Measurements from ENCODE around the gene CFAP221. TPM values are rescaled to one million over a fixed set of nuclear protein-coding genes. Genes with fewer than 3 reads are reported as not detected.

The CFAP221 gene
- polyA plus RNA-seq, 2 of the 4 experiments (the other 2 are of a cell fraction), result 0.17 to 0.30 TPM

DNA sequence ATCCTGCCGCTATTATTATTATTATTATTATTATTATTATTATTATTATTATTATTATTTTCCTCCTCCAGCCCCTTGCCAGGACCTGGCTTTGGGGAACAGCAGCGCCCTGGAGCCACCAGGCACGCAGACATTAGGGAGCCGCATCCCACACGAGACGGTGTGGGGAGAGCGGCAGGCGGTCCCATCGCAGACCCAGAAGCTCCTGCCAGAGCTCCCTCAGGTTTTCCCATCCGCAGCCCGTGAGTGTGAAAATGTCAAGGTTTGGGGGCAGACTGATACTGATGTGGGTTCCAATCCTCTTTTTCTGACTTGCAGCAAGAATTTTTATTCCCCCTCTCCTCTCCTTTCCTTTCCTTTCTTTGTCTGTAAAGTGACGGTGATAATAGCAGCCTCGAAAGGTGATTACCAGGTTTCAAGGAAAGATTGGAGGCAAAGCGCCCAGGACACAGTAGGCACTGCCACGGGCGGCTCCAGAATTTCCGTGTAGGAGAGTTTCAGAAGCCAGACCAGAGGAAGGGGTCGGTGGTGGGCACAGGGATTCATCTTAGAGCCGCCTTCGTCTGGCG lies 20.8 kb upstream of the CFAP221 start (continued):
- TF ChIP-seq, protein P1, sequence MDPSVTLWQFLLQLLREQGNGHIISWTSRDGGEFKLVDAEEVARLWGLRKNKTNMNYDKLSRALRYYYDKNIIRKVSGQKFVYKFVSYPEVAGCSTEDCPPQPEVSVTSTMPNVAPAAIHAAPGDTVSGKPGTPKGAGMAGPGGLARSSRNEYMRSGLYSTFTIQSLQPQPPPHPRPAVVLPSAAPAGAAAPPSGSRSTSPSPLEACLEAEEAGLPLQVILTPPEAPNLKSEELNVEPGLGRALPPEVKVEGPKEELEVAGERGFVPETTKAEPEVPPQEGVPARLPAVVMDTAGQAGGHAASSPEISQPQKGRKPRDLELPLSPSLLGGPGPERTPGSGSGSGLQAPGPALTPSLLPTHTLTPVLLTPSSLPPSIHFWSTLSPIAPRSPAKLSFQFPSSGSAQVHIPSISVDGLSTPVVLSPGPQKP (IDR thresholded peaks at IDR 0.05; ENCODE audit: low read depth, low read length), result no peak
- TF ChIP-seq MAFK (IDR thresholded peaks at IDR 0.05; ENCODE audit: partially characterized antibody), result no peak

DNA sequence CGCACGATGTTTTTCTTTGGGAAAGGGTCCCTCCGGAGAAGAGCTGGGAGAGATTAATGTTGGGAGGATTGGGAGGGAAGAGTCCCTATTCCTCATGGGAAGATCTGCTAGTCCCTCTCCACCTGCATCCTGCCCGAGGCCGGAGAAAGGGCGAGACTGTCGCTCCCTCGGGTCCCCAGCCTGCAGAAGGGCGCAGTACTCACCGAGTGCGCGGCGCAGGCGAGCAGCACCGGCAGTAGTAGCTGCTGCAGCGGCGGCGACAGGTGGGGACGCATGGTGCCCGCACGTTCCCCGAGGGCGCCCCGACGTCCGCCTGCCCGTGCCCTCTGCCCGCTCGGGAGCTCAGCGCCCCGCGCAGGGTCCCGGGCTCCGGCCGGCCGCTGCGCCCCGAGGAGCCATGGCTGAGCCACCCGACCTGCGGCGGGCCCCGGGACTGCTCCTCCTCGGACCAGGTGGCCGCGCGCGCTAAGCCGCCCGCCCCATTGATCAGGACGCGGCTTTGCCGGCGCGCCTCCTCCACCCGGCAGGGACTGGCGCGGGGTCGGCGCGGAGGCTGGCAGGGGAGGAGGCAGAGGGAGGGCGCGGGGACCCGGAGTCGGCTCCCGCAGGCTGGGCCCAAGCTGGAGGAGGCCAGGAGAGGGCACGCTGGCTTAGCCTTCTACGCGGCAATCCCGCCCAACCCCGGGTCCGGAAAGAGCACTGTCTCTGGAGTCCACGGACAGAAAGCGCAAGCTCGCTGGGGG lies 20.1 kb upstream of the CFAP221 start, which contains the start of gene SCTR:
SCTR (minus strand) TSS at position 532 of the 743 bp plus-strand sequence; CDS start at position 275, 257 bp downstream.
- 48% methylated on average over 32 of the region's 74 CpGs for WGBS (ENCODE audit: missing lambda C conversion rate)
- no peak within 1 kb of the TSS for H3K27ac ChIP-seq
- H3K9me3 ChIP-seq, result no peaks in the 10 kb centered on the region
- ATAC-seq (peak; percentile 60 to 75), FAIRE-seq (no peak), DNase-seq (ENCODE audit: low read depth in 1 of 2, low spot score in 1 of 2) (peak in 1 of 2 experiments; percentile 21)
- H3K4me2 ChIP-seq, result peak within 1 kb of the TSS; percentile 72
- TF ChIP-seq NFE2L2 (conservative IDR thresholded peaks at IDR 0.05; ENCODE audit: low read length) (no peak), EP300 (IDR thresholded peaks at IDR 0.05) (no peak)
- POLR2A ChIA-PET, result no interaction called here
- peak within 1 kb of the TSS; percentile 24 for H3K4me3 ChIP-seq
- no peaks in the 10 kb centered on the region for H3K4me1 ChIP-seq
- CTCF ChIA-PET, result interaction anchor here (0.7 to 1.2 kb wide), 2 partner anchors 9 to 48 kb away, joined by 3 read pairs; no protein-coding TSS in a partner anchor

DNA sequence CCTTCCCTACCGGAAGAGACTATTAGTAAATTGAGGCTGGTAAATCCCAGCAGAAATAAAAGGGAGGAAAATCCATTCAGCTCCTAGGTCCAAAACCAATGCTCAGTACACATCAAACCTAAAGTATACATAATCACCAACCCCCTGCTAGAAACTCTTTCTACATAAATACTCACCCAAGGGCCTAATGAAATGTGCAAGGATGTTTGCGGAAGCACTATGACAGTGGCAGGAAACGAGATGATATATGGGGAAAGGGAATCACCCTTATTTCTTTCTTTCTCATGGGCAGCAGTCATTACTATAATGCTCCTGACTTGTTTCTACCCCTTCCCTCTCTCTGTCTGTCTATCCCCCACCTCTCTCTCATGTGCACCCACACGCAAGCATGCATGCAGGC lies 18.6 kb upstream of the CFAP221 start:
- H3K4me3 ChIP-seq, result no peak overlapping the region
- H3K4me2 ChIP-seq, result no peak overlapping the region
- TF ChIP-seq, protein P2, sequence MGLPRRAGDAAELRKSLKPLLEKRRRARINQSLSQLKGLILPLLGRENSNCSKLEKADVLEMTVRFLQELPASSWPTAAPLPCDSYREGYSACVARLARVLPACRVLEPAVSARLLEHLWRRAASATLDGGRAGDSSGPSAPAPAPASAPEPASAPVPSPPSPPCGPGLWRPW (IDR thresholded peaks at IDR 0.05), result no peak
- TF ChIP-seq SMC3 (IDR thresholded peaks at IDR 0.05), result no peak
- TF ChIP-seq HOXB5 (CRISPR knock-in tag; IDR thresholded peaks at IDR 0.05), result no peak
- TF ChIP-seq, protein P3, sequence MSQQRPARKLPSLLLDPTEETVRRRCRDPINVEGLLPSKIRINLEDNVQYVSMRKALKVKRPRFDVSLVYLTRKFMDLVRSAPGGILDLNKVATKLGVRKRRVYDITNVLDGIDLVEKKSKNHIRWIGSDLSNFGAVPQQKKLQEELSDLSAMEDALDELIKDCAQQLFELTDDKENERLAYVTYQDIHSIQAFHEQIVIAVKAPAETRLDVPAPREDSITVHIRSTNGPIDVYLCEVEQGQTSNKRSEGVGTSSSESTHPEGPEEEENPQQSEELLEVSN (IDR thresholded peaks at IDR 0.05; ENCODE audit: borderline replicate concordance, low read depth), result no peak
- no peak for TF ChIP-seq FOXS1 (CRISPR knock-in tag; IDR thresholded peaks at IDR 0.05)
- TF ChIP-seq FOSL2 (IDR thresholded peaks at IDR 0.05), result no peak
- no peak for TF ChIP-seq FOSL2 (CRISPR knock-in tag; IDR thresholded peaks at IDR 0.05)
- no peak for TF ChIP-seq PHF8 (IDR thresholded peaks at IDR 0.05; ENCODE audit: borderline replicate concordance, low read depth)
- TF ChIP-seq SREBF2 (IDR thresholded peaks at IDR 0.05), result no peak
- TF ChIP-seq NR3C1 (IDR thresholded peaks at IDR 0.05), result no peak
- no peak for TF ChIP-seq POLR2A (IDR thresholded peaks at IDR 0.05; ENCODE audit: low read length)
- TF ChIP-seq RNF2 (IDR thresholded peaks at IDR 0.05; ENCODE audit: borderline replicate concordance, low read depth), result no peak
- TF ChIP-seq, protein P4, sequence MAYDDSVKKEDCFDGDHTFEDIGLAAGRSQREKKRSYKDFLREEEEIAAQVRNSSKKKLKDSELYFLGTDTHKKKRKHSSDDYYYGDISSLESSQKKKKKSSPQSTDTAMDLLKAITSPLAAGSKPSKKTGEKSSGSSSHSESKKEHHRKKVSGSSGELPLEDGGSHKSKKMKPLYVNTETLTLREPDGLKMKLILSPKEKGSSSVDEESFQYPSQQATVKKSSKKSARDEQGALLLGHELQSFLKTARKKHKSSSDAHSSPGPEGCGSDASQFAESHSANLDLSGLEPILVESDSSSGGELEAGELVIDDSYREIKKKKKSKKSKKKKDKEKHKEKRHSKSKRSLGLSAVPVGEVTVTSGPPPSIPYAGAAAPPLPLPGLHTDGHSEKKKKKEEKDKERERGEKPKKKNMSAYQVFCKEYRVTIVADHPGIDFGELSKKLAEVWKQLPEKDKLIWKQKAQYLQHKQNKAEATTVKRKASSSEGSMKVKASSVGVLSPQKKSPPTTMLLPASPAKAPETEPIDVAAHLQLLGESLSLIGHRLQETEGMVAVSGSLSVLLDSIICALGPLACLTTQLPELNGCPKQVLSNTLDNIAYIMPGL (CRISPR knock-in tag; IDR thresholded peaks at IDR 0.05; ENCODE audit: borderline replicate concordance), result no peak
- TF ChIP-seq RARB (CRISPR knock-in tag; IDR thresholded peaks at IDR 0.05), result no peak
- no peak for TF ChIP-seq HOXA7 (CRISPR knock-in tag; IDR thresholded peaks at IDR 0.05)
- no peak for TF ChIP-seq RFX5 (IDR thresholded peaks at IDR 0.05)
- TF ChIP-seq NFE2L2 (conservative IDR thresholded peaks at IDR 0.05; ENCODE audit: low read length), result no peak
- ChIA-PET POLR2A (no interaction called here), CTCF (no interaction called here)
- no peaks in the 10 kb centered on the region for H3K4me1 ChIP-seq
- FAIRE-seq (no peak), ATAC-seq (no peak), DNase-seq (ENCODE audit: low read depth in 1 of 2, low spot score in 1 of 2) (no peak)
- no peaks in the 10 kb centered on the region for H3K9me3 ChIP-seq
- H3K27ac ChIP-seq, result no peak overlapping the region
- WGBS (ENCODE audit: missing lambda C conversion rate), result 79% methylated on average over 4 of the region's 4 CpGs

Data from A549 (cell line).